ENCODE measurements around the gene MINAR1. TPM values are rescaled to one million over a fixed set of nuclear protein-coding genes. Genes with fewer than 3 reads are reported as not detected.

MINAR1 gene
- total RNA-seq, 1 experiment from 2014 or later = 1.4 TPM

DNA sequence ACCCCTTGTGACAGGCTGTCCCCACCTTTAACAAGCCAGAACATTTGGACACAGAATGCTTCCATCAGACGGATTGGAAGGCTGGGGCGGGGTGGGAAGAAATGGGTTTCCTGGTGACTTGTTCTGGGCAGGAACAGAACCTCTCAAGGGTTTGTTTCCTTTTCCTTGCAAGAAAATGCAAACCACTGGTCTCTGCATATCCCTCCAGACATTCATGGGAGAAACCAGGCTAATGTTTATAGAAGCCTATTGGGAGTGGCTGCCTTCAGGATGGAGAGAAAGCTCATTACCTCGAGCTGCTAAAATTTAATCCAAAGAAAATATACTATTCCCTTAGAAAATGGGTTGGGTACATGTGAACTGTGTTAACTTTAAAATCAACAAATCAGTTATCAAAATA is 21.9 kb downstream of the MINAR1 start:
- Mint-ChIP-seq H3K27ac (no peak overlapping the region), H3K27me3 (ENCODE audit: low read depth) (no peaks in the 10 kb centered on the region)
- CTCF ChIA-PET = interaction anchor here (5.4 kb wide), 1 partner anchor 142 kb away, joined by 59 read pairs; no protein-coding TSS in a partner anchor

More for the DNA sequence above, 21.9 kb downstream of the MINAR1 start:
- ATAC-seq (no peak), DNase-seq (ENCODE audit: low spot score) (no peak)
- no peaks in the 10 kb centered on the region for H3K9me3 Mint-ChIP-seq
- POLR2A ChIA-PET = no interaction called here
- H3K4me1 Mint-ChIP-seq = no peaks in the 10 kb centered on the region
- no peaks in the 10 kb centered on the region for H3K36me3 Mint-ChIP-seq
- no peak overlapping the region for H3K4me3 Mint-ChIP-seq
- TF ChIP-seq, protein P1, sequence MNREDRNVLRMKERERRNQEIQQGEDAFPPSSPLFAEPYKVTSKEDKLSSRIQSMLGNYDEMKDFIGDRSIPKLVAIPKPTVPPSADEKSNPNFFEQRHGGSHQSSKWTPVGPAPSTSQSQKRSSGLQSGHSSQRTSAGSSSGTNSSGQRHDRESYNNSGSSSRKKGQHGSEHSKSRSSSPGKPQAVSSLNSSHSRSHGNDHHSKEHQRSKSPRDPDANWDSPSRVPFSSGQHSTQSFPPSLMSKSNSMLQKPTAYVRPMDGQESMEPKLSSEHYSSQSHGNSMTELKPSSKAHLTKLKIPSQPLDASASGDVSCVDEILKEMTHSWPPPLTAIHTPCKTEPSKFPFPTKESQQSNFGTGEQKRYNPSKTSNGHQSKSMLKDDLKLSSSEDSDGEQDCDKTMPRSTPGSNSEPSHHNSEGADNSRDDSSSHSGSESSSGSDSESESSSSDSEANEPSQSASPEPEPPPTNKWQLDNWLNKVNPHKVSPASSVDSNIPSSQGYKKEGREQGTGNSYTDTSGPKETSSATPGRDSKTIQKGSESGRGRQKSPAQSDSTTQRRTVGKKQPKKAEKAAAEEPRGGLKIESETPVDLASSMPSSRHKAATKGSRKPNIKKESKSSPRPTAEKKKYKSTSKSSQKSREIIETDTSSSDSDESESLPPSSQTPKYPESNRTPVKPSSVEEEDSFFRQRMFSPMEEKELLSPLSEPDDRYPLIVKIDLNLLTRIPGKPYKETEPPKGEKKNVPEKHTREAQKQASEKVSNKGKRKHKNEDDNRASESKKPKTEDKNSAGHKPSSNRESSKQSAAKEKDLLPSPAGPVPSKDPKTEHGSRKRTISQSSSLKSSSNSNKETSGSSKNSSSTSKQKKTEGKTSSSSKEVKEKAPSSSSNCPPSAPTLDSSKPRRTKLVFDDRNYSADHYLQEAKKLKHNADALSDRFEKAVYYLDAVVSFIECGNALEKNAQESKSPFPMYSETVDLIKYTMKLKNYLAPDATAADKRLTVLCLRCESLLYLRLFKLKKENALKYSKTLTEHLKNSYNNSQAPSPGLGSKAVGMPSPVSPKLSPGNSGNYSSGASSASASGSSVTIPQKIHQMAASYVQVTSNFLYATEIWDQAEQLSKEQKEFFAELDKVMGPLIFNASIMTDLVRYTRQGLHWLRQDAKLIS (CRISPR knock-in tag; IDR thresholded peaks at IDR 0.05; ENCODE audit: borderline replicate concordance) = no peak
- TF ChIP-seq, protein P2, sequence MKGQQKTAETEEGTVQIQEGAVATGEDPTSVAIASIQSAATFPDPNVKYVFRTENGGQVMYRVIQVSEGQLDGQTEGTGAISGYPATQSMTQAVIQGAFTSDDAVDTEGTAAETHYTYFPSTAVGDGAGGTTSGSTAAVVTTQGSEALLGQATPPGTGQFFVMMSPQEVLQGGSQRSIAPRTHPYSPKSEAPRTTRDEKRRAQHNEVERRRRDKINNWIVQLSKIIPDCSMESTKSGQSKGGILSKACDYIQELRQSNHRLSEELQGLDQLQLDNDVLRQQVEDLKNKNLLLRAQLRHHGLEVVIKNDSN (CRISPR knock-in tag; IDR thresholded peaks at IDR 0.05) = no peak
- TF ChIP-seq PRRX2 (CRISPR knock-in tag; IDR thresholded peaks at IDR 0.05) = no peak
- TF ChIP-seq, protein P3, sequence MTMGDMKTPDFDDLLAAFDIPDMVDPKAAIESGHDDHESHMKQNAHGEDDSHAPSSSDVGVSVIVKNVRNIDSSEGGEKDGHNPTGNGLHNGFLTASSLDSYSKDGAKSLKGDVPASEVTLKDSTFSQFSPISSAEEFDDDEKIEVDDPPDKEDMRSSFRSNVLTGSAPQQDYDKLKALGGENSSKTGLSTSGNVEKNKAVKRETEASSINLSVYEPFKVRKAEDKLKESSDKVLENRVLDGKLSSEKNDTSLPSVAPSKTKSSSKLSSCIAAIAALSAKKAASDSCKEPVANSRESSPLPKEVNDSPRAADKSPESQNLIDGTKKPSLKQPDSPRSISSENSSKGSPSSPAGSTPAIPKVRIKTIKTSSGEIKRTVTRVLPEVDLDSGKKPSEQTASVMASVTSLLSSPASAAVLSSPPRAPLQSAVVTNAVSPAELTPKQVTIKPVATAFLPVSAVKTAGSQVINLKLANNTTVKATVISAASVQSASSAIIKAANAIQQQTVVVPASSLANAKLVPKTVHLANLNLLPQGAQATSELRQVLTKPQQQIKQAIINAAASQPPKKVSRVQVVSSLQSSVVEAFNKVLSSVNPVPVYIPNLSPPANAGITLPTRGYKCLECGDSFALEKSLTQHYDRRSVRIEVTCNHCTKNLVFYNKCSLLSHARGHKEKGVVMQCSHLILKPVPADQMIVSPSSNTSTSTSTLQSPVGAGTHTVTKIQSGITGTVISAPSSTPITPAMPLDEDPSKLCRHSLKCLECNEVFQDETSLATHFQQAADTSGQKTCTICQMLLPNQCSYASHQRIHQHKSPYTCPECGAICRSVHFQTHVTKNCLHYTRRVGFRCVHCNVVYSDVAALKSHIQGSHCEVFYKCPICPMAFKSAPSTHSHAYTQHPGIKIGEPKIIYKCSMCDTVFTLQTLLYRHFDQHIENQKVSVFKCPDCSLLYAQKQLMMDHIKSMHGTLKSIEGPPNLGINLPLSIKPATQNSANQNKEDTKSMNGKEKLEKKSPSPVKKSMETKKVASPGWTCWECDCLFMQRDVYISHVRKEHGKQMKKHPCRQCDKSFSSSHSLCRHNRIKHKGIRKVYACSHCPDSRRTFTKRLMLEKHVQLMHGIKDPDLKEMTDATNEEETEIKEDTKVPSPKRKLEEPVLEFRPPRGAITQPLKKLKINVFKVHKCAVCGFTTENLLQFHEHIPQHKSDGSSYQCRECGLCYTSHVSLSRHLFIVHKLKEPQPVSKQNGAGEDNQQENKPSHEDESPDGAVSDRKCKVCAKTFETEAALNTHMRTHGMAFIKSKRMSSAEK (CRISPR knock-in tag; IDR thresholded peaks at IDR 0.05; ENCODE audit: borderline replicate concordance) = no peak
- no peak for TF ChIP-seq ESRRA (CRISPR knock-in tag; IDR thresholded peaks at IDR 0.05; ENCODE audit: borderline replicate concordance)
- TF ChIP-seq TEAD1 (CRISPR knock-in tag; IDR thresholded peaks at IDR 0.05) = no peak
- no peak for TF ChIP-seq HMGA2 (CRISPR knock-in tag; IDR thresholded peaks at IDR 0.05)
- TF ChIP-seq ZNF121 (CRISPR knock-in tag; IDR thresholded peaks at IDR 0.05) = no peak
- TF ChIP-seq TCF7 (CRISPR knock-in tag; IDR thresholded peaks at IDR 0.05; ENCODE audit: low read depth) = no peak
- TF ChIP-seq, protein P4, sequence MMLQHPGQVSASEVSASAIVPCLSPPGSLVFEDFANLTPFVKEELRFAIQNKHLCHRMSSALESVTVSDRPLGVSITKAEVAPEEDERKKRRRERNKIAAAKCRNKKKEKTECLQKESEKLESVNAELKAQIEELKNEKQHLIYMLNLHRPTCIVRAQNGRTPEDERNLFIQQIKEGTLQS (CRISPR knock-in tag; conservative IDR thresholded peaks at IDR 0.05) = no peak
- TF ChIP-seq E2F1 (CRISPR knock-in tag; IDR thresholded peaks at IDR 0.05) = no peak
- no peak for TF ChIP-seq JAZF1 (CRISPR knock-in tag; IDR thresholded peaks at IDR 0.05)
- no peak for TF ChIP-seq SMAD3 (CRISPR knock-in tag; IDR thresholded peaks at IDR 0.05; ENCODE audit: borderline replicate concordance)
- TF ChIP-seq GABPB1 (CRISPR knock-in tag; IDR thresholded peaks at IDR 0.05) = no peak
- no peak for TF ChIP-seq MLX (CRISPR knock-in tag; IDR thresholded peaks at IDR 0.05)
- TF ChIP-seq ZNF263 (CRISPR knock-in tag; IDR thresholded peaks at IDR 0.05; ENCODE audit: low read depth) = no peak
- no peak for TF ChIP-seq NFYB (CRISPR knock-in tag; conservative IDR thresholded peaks at IDR 0.05; ENCODE audit: low read depth)
- TF ChIP-seq ELF4 (CRISPR knock-in tag; IDR thresholded peaks at IDR 0.05; ENCODE audit: low read depth) = no peak
- TF ChIP-seq ZBTB43 (CRISPR knock-in tag; IDR thresholded peaks at IDR 0.05) = no peak

Data from WTC11 (cell line).